Activated B cell treated with CpG ODN at 0.5 μM for 24 hours (primary cell): ENCODE data around the gene PSMB5. TPM values are rescaled to one million over a fixed set of nuclear protein-coding genes. Genes with fewer than 3 reads are reported as not detected.
"Not testable (repeated sequence)": the region's sequence is repeated elsewhere in the genome, so short reads cannot be mapped to it uniquely, and the experiment has no call there.

Source experiments
- ATAC-seq: fragments of 200-7000 bp; cut with Tn5 transposase; one replicate; pipeline ENCODE4 v1.10.0; 2021; ENCODE audit warnings: low read depth, mild to moderate bottlenecking, moderate library complexity
- CTCF ChIA-PET: fragments of 350-600 bp; sonication (Branson Sonifier 250); formaldehyde crosslinking; loops from one replicate; lab custom pipeline; 2021; ENCODE audit warnings: antibody characterized with exemption; lab: Charles Lee
- POLR2A ChIA-PET: fragments of 350-600 bp; sonication (Branson Sonifier 250); formaldehyde crosslinking; loops from one replicate; lab custom pipeline; 2021; ENCODE audit warnings: antibody characterized with exemption; lab: Charles Lee
- DNase-seq: peaks from one replicate; pipeline ENCODE4 v3.0.0; 2022
- H3K27ac Mint-ChIP-seq: one replicate; pipeline ENCODE4 v1.8.0; 2020; ENCODE audit warnings: mixed read lengths
- H3K27me3 Mint-ChIP-seq: one replicate; pipeline ENCODE4 v1.8.0; 2021; ENCODE audit warnings: mixed read lengths
- H3K36me3 Mint-ChIP-seq: one replicate; pipeline ENCODE4 v1.8.0; 2021; ENCODE audit warnings: low read depth, mixed read lengths
- H3K4me1 Mint-ChIP-seq: one replicate; pipeline ENCODE4 v1.8.0; 2021; ENCODE audit warnings: mixed read lengths
- H3K4me3 Mint-ChIP-seq: one replicate; pipeline ENCODE4 v1.8.0; 2020; ENCODE audit warnings: mild to moderate bottlenecking, mixed read lengths
- H3K9me3 Mint-ChIP-seq: one replicate; pipeline ENCODE4 v1.8.0; 2020; ENCODE audit warnings: mixed read lengths
- CTCF ChIP-seq: fragments of 200-600 bp; IDR thresholded peaks from one replicate; pipeline ENCODE4 v1.8.0; 2022; ENCODE audit warnings: antibody characterized with exemption, mild to moderate bottlenecking
- intact Hi-C: fragments of 100-400 bp; cut with micrococcal nuclease; formaldehyde crosslinking; loops from one replicate; pipeline ENCODE4 v1.15.1; 2024
- total RNA-seq: library from RNA; stranded (reverse); gene quantifications from 2 replicates; pipeline ENCODE4 v1.2.3, GENCODE V29; 2022

Gene PSMB5
- total RNA-seq, 1 donor from 2014 or later, result 53.3 TPM

GRCh38 chr14:23006544-23007419 is 27.9 kb downstream of the PSMB5 start:
- POLR2A ChIA-PET, result interaction anchor here (0.5 to 3.5 kb wide), 38 partner anchors 8 to 547 kb away, joined by 3 to 25 read pairs (median 5); partner anchors contain the start of genes ACIN1, AJUBA, C14orf119 and CDH24
- intact Hi-C loops, result loop anchor here (1.0 to 5.0 kb wide), 10 partner anchors 24 to 780 kb away; partner anchors contain the start of genes ACIN1, AJUBA, C14orf119 and CDH24
- Mint-ChIP-seq H3K4me1 (peaks cover 47% of the 10 kb centered on the region), H3K9me3 (no peaks in the 10 kb centered on the region), H3K4me3 (peak overlapping the region; percentile 94), H3K36me3 (peaks cover 11% of the 10 kb centered on the region), H3K27me3 (no peaks in the 10 kb centered on the region), H3K27ac (peak overlapping the region; percentile 97)
- DNase-seq (peak; percentile 90), ATAC-seq (peak; percentile 92)
- no peak for TF ChIP-seq CTCF
- CTCF ChIA-PET, result interaction anchor here (0.6 to 3.8 kb wide), 17 partner anchors 12 to 87 kb away, joined by 3 to 48 read pairs (median 3); partner anchors contain the start of genes AJUBA, CDH24, PRMT5 and RBM23

GRCh38 chr14:23006188-23006534 is 28.5 kb downstream of the PSMB5 start:
- TF ChIP-seq CTCF, result no peak
- peaks cover 45% of the 10 kb centered on the region for H3K4me1 Mint-ChIP-seq
- peak overlapping the region; percentile 97 for H3K27ac Mint-ChIP-seq
- intact Hi-C loops, result loop anchor here (2.0 to 5.0 kb wide), 5 partner anchors 23 to 545 kb away; partner anchors contain the start of genes AJUBA, DAD1, PPP1R3E and ZFHX2
- no peaks in the 10 kb centered on the region for H3K9me3 Mint-ChIP-seq
- no peak for ATAC-seq
- DNase-seq, result no peak
- ChIA-PET CTCF (interaction anchor here (0.5 to 3.8 kb wide), 13 partner anchors 11 to 88 kb away, joined by 3 to 48 read pairs (median 3); partner anchors contain the start of genes AJUBA, CDH24 and RBM23), POLR2A (interaction anchor here (0.6 to 3.5 kb wide), 25 partner anchors 9 to 548 kb away, joined by 3 to 25 read pairs (median 8); partner anchors contain the start of genes ACIN1, AJUBA, C14orf119 and CDH24)
- peaks cover 11% of the 10 kb centered on the region for H3K36me3 Mint-ChIP-seq
- H3K4me3 Mint-ChIP-seq, result peak overlapping the region; percentile 94
- no peaks in the 10 kb centered on the region for H3K27me3 Mint-ChIP-seq

DNA sequence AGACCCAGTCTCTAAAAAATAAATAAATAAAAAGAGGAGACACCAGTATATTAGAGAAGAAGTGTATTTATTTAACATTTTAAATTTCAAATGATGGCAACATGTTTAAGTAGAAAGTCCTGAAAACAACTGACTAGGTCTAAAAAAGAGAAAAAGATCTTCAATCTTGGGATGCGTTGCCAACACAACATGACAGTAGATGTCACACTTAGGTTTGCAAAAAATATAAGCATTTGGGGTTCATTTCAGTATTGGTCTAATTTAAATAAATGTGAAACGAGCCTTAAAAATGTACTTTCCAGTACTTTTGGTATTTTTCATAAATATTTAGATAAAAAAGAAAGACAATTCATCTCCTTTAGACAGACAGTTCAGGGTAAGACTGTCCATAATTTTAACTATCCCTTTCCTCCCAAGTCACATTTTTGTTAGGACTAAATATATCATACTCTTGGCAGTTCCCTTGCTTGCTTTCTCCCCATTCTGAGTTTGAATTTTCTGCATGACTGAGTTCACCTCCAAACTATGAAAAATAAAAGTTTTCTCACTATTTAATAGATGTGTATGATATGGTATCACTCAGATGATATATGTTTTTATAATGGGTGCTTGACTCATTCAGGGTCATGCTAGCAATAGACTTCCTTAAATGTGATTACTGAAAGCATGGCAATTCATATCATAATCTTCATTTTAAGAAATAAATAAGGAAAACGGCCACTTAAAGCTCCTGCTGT is 29.1 kb downstream of the PSMB5 start:
- intact Hi-C loops, result loop anchor here (2.0 to 5.0 kb wide), 5 partner anchors 23 to 545 kb away; partner anchors contain the start of genes AJUBA, DAD1, PPP1R3E and ZFHX2
- TF ChIP-seq CTCF, result no peak
- H3K4me1 Mint-ChIP-seq, result peaks cover 44% of the 10 kb centered on the region
- ChIA-PET POLR2A (interaction anchor here (0.6 to 3.5 kb wide), 15 partner anchors 10 to 436 kb away, joined by 3 to 25 read pairs (median 11); partner anchors contain the start of genes ACIN1, AJUBA, C14orf119 and DAD1), CTCF (interaction anchor here (0.5 to 3.8 kb wide), 7 partner anchors 10 to 87 kb away, joined by 3 to 48 read pairs (median 9); partner anchors contain the start of gene CDH24)
- peak overlapping the region; percentile 94 for H3K4me3 Mint-ChIP-seq
- H3K27ac Mint-ChIP-seq, result peak overlapping the region; percentile 97
- H3K27me3 Mint-ChIP-seq, result no peaks in the 10 kb centered on the region
- DNase-seq (no peak), ATAC-seq (no peak)
- peaks cover 11% of the 10 kb centered on the region for H3K36me3 Mint-ChIP-seq
- no peaks in the 10 kb centered on the region for H3K9me3 Mint-ChIP-seq

DNA sequence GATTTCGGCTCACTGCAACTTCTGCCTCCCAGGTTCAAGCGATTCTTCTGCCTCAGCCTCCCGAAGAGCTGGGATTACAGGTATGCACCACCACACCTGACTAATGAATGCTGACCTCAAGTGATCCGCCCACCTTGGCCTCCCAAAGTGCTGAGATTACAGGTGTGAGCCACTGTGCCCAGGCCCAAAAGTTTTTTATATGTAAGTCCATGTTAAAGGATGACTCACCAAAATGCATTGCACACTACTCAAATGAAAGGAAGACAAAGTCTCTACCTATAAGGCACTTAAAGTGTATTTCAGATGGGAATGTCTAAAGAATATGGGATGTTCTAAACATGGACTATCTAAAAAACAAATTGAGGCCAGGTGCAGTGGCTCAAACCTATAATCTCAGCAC is 30.4 kb downstream of the PSMB5 start:
- ATAC-seq, H3K9me3 Mint-ChIP-seq, CTCF ChIA-PET, DNase-seq, intact Hi-C loops, H3K27ac Mint-ChIP-seq, POLR2A ChIA-PET, H3K27me3 Mint-ChIP-seq, H3K4me3 Mint-ChIP-seq: not testable (repeated sequence)
- peaks cover 13% of the 10 kb centered on the region for H3K36me3 Mint-ChIP-seq
- peaks cover 34% of the 10 kb centered on the region for H3K4me1 Mint-ChIP-seq

DNA sequence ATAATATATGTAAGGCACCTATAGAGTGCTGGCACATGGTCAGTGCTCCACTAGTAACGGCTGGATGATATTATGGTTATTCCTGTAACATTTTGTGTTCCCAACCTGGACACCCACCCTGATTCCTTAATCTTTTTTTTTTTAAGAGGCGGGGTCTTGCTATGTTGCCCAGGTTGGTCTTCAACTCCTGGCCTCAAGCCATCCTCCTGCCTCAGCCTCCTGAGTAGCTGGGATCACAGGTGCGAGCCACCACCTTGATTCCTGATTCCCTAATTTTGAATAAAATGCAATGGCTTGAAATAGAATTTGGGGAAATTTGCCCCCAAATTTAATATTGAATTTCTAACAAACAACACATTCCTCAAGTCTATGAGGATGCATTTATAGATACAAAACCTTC is 32.1 kb downstream of the PSMB5 start:
- no peak for TF ChIP-seq CTCF
- Mint-ChIP-seq H3K36me3 (peaks cover 13% of the 10 kb centered on the region), H3K27me3 (no peaks in the 10 kb centered on the region), H3K9me3 (no peaks in the 10 kb centered on the region), H3K27ac (no peak overlapping the region), H3K4me1 (peaks cover 23% of the 10 kb centered on the region), H3K4me3 (no peak overlapping the region)
- ChIA-PET CTCF (interaction anchor here (0.8 kb wide), 1 partner anchor 16 kb away, joined by 4 read pairs; no protein-coding TSS in a partner anchor), POLR2A (interaction anchor here (0.6 to 1.2 kb wide), 2 partner anchors 12 to 73 kb away, joined by 3 to 4 read pairs; no protein-coding TSS in a partner anchor)
- no peak for ATAC-seq
- DNase-seq, result no peak
- intact Hi-C loops, result no loop called here
